A673 (cell line): Measurements from ENCODE around the gene DSC1. TPM values are rescaled to one million over a fixed set of nuclear protein-coding genes. Genes with fewer than 3 reads are reported as not detected.

Experiments
- BruUV-seq: library from RNA; stranded (reverse); fragments of 400-500 nt; replicated peaks from 2 replicates; lab custom pipeline; 2021; lab: Mats Ljungman, UMichigan
- CTCF ChIA-PET: fragments of 300-600 bp; sonication (Branson Sonifier 250); formaldehyde crosslinking; loops from one replicate; lab custom pipeline; 2022; ENCODE audit warnings: antibody characterized with exemption; lab: Charles Lee
- POLR2A ChIA-PET: fragments of 300-600 bp; sonication (Branson Sonifier 250); formaldehyde crosslinking; loops from one replicate; lab custom pipeline; 2022; ENCODE audit warnings: antibody characterized with exemption; ENCODE audit not compliant: low non-redundant PET; lab: Charles Lee
- DNase-seq: peaks from one replicate; pipeline ENCODE4 v3.0.0-alpha.2; 2015; ENCODE audit warnings: low spot score
- H3K27ac ChIP-seq: fragments of 200-600 bp; sonication (generic); 2 replicates; pipeline ENCODE4 v1.5.1; 2016; ENCODE audit warnings: mixed run types, low read depth, mild to moderate bottlenecking, mixed read lengths, antibody characterized with exemption, low read length; ENCODE audit not compliant: poor library complexity, severe bottlenecking
- H3K27me3 ChIP-seq: fragments of 200-600 bp; sonication (generic); replicated peaks from 2 replicates; pipeline ENCODE4 v1.6.1; 2017; ENCODE audit warnings: mixed run types, low read depth, mild to moderate bottlenecking, mixed read lengths, antibody characterized with exemption, low read length; ENCODE audit not compliant: insufficient read depth, poor library complexity
- H3K36me3 ChIP-seq: fragments of 200-600 bp; sonication (generic); 2 replicates; pipeline ENCODE4 v1.6.1; 2016; ENCODE audit warnings: mixed run types, mild to moderate bottlenecking, mixed read lengths, antibody characterized with exemption, low read length; ENCODE audit not compliant: insufficient read depth, poor library complexity, severe bottlenecking
- H3K4me1 ChIP-seq: fragments of 200-600 bp; sonication (generic); 2 replicates; pipeline ENCODE4 v1.6.1; 2017; ENCODE audit warnings: mixed run types, mild to moderate bottlenecking, mixed read lengths, antibody characterized with exemption, low read length; ENCODE audit not compliant: insufficient read depth, poor library complexity, severe bottlenecking
- H3K4me3 ChIP-seq: fragments of 200-600 bp; sonication (generic); 2 replicates; pipeline ENCODE4 v1.5.1; 2016; ENCODE audit warnings: low read depth, mixed run types, mild to moderate bottlenecking, mixed read lengths, low read length; ENCODE audit not compliant: poor library complexity, severe bottlenecking
- H3K9me3 ChIP-seq: fragments of 200-600 bp; sonication (generic); 2 replicates; pipeline ENCODE4 v1.6.1; 2016; ENCODE audit warnings: mixed run types, low read depth, mild to moderate bottlenecking, mixed read lengths, antibody characterized with exemption, low read length; ENCODE audit not compliant: poor library complexity, severe bottlenecking
- CTCF ChIP-seq: fragments of 300-800, 200-600 bp; sonication (generic); conservative IDR thresholded peaks from 2 replicates; pipeline ENCODE4 v1.5.1; 2017; ENCODE audit warnings: low read depth, mild to moderate bottlenecking, antibody characterized with exemption, low read length, moderate library complexity, mixed read lengths
- EZH2 ChIP-seq: fragments of 200-600 bp; sonication (generic); IDR thresholded peaks from 2 replicates; pipeline ENCODE4 v1.6.1; 2017; ENCODE audit warnings: borderline replicate concordance, low read depth, mild to moderate bottlenecking, mixed read lengths, antibody characterized with exemption, low read length; ENCODE audit not compliant: poor library complexity, severe bottlenecking
- intact Hi-C: fragments of 100-400 bp; cut with micrococcal nuclease; formaldehyde crosslinking; loops from one replicate; pipeline ENCODE4 v1.10.0; 2022; ENCODE audit not compliant: unreplicated experiment
- total RNA-seq: library from RNA; stranded (reverse); gene quantifications from 2 replicates; pipeline ENCODE4 v1.2.3, GENCODE V29; 2021

DSC1 gene
- total RNA-seq, 1 experiment from 2014 or later, result not detected

DNA sequence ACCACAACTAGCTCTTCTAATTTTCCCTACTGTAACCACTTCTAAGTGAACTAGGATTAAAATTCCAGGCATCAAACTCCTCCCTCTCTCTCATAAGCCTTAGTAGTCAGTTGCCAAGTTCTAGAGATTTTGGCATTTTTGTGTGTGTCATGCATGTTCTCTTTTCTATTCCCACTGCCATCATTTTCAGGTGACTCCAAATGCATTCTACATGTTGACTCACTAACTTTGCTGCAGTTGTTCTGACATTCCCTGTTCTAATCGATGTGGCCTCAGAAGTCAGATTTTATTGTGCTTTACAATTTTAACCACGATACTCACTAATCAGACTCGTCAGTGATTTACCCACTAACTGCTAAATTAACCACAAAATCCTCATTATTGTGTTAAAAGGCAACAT, 13.3 kb downstream of the DSC1 start:
- ChIA-PET CTCF (no interaction called here), POLR2A (no interaction called here)
- H3K4me3 ChIP-seq, result no peak overlapping the region
- intact Hi-C loops, result no loop called here
- H3K27me3 ChIP-seq, result no peaks in the 10 kb centered on the region
- BruUV-seq, result no TSS peak
- no peak overlapping the region for H3K27ac ChIP-seq
- no peak for TF ChIP-seq CTCF
- TF ChIP-seq EZH2, result no peak
- no peak for DNase-seq
- no peaks in the 10 kb centered on the region for H3K36me3 ChIP-seq
- H3K9me3 ChIP-seq, result no peaks in the 10 kb centered on the region
- H3K4me1 ChIP-seq, result no peaks in the 10 kb centered on the region

DNA sequence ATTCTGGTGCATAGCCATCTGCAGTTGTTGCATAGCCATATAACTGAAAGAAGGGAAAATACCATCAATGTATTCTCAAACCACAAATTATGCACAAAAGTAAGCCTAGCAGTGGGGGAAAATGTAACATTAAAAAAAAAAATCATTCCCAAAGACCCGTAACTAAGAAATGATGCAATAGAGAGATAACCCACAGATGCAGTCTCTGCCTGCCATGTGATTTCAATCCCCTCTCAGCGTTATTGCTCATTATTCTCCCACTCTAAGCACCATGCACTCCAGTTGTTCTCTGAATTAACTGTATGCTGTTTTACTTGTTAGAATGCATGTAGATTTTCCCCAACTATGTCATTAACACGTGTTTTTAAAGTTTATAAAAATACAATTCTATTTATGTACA, 14.1 kb downstream of the DSC1 start:
- DNase-seq, result no peak
- H3K27ac ChIP-seq, result no peak overlapping the region
- BruUV-seq, result no TSS peak
- H3K4me3 ChIP-seq, result no peak overlapping the region
- no peak for TF ChIP-seq EZH2
- TF ChIP-seq CTCF, result no peak
- no peaks in the 10 kb centered on the region for H3K9me3 ChIP-seq
- intact Hi-C loops, result no loop called here
- no peaks in the 10 kb centered on the region for H3K36me3 ChIP-seq
- no peaks in the 10 kb centered on the region for H3K4me1 ChIP-seq
- H3K27me3 ChIP-seq, result no peaks in the 10 kb centered on the region
- POLR2A ChIA-PET, result no interaction called here
- CTCF ChIA-PET, result no interaction called here

- no peaks in the 10 kb centered on the region for H3K27me3 ChIP-seq
- no peak overlapping the region for H3K27ac ChIP-seq
- intact Hi-C loops, result no loop called here
- CTCF ChIA-PET, result no interaction called here
- H3K4me1 ChIP-seq, result no peaks in the 10 kb centered on the region
- no peak for DNase-seq
- POLR2A ChIA-PET, result no interaction called here
- H3K9me3 ChIP-seq, result no peaks in the 10 kb centered on the region
- H3K36me3 ChIP-seq, result no peaks in the 10 kb centered on the region
- no peak overlapping the region for H3K4me3 ChIP-seq
- TF ChIP-seq EZH2 (no peak), CTCF (no peak)
- no TSS peak for BruUV-seq
These were observed 15.8 kb downstream of the DSC1 start for GRCh38 chr18:31146809-31147208.
